IMR-90 (cell line): ENCODE results near the gene TMED6. TPM values are rescaled to one million over a fixed set of nuclear protein-coding genes. Genes with fewer than 3 reads are reported as not detected.

Source experiments
- ATAC-seq: fragments of 200-7000 bp; cut with Tn5 transposase; 2 replicates; pipeline ENCODE4 v1.9.1; 2020; ENCODE audit warnings: low read depth, mild to moderate bottlenecking, moderate library complexity
- BruUV-seq: library from RNA; stranded (reverse); fragments of 400-500 nt; replicated peaks from 2 replicates; lab custom pipeline; 2021; lab: Mats Ljungman, UMichigan
- CTCF ChIA-PET: fragments of 300-600 bp; formaldehyde crosslinking; extraction: SDS; loops from one replicate; lab custom pipeline; 2021; ENCODE audit warnings: antibody characterized with exemption; lab: Yijun Ruan, JAX
- POLR2A ChIA-PET: fragments of 300-600 bp; sonication (Branson Sonifier 250); formaldehyde crosslinking; loops from one replicate; lab custom pipeline; 2022; ENCODE audit warnings: antibody characterized with exemption; ENCODE audit not compliant: unreplicated experiment; lab: Charles Lee
- DNase-seq: peaks from one replicate; pipeline ENCODE4 v3.0.0; 2013
- H2AFZ ChIP-seq: replicated peaks from 2 replicates; pipeline ENCODE3; 2013; ENCODE audit warnings: low read length, mild to moderate bottlenecking; ENCODE audit not compliant: poor library complexity
- H2AK5ac ChIP-seq: 2 replicates; pipeline ENCODE4 v1.6.1; 2013; ENCODE audit warnings: low read depth, low read length, inconsistent platforms
- H2AK9ac ChIP-seq: replicated peaks from 2 replicates; pipeline ENCODE3; 2013; ENCODE audit warnings: mild to moderate bottlenecking, low read depth, low read length, moderate library complexity; ENCODE audit not compliant: poor library complexity
- H2BK120ac ChIP-seq: 2 replicates; pipeline ENCODE4 v1.6.1; 2013; ENCODE audit warnings: low read depth, low read length, inconsistent platforms
- H2BK15ac ChIP-seq: 3 replicates; pipeline ENCODE4 v1.6.1; 2013; ENCODE audit warnings: low read depth, low read length, inconsistent platforms
- H2BK20ac ChIP-seq: 2 replicates; pipeline ENCODE4 v1.6.1; 2013; ENCODE audit warnings: low read depth, mild to moderate bottlenecking, inconsistent platforms, low read length, moderate library complexity
- H2BK5ac ChIP-seq: 2 replicates; pipeline ENCODE4 v1.6.1; 2013; ENCODE audit warnings: mild to moderate bottlenecking, low read depth, low read length, inconsistent platforms; ENCODE audit not compliant: poor library complexity, severe bottlenecking
- H3K14ac ChIP-seq: replicated peaks from 2 replicates; pipeline ENCODE4 v1.6.1; 2013; ENCODE audit warnings: low read depth, low read length, inconsistent platforms
- H3K18ac ChIP-seq: 2 replicates; pipeline ENCODE4 v1.6.1; 2013; ENCODE audit warnings: low read depth, low read length, control low read depth
- H3K23ac ChIP-seq: 2 replicates; pipeline ENCODE4 v1.6.1; 2013; ENCODE audit warnings: low read depth, low read length, inconsistent platforms
- H3K27ac ChIP-seq: 2 replicates; pipeline ENCODE4 v1.5.1; 2013; ENCODE audit warnings: mild to moderate bottlenecking, control low read depth, low read length; ENCODE audit not compliant: insufficient read depth
- H3K27me3 ChIP-seq: 2 replicates; pipeline ENCODE4 v1.6.1; 2013; ENCODE audit warnings: low read length; ENCODE audit not compliant: control insufficient read depth, insufficient read depth
- H3K36me3 ChIP-seq: 2 replicates; pipeline ENCODE4 v1.6.1; 2013; ENCODE audit warnings: low read length, mixed read lengths; ENCODE audit not compliant: control insufficient read depth, insufficient read depth
- H3K4ac ChIP-seq: 2 replicates; pipeline ENCODE4 v1.6.1; 2013; ENCODE audit warnings: low read depth, low read length, inconsistent platforms
- H3K4me1 ChIP-seq: 2 replicates; pipeline ENCODE4 v1.6.1; 2013; ENCODE audit warnings: low read length, mixed read lengths; ENCODE audit not compliant: control insufficient read depth, insufficient read depth
- H3K4me2 ChIP-seq: 2 replicates; pipeline ENCODE4 v1.6.1; 2013; ENCODE audit warnings: low read depth, mild to moderate bottlenecking, control low read depth, low read length, moderate library complexity
- H3K4me3 ChIP-seq: 2 replicates; pipeline ENCODE4 v1.5.1; 2013; ENCODE audit warnings: low read depth, mild to moderate bottlenecking, control low read depth, low read length, moderate library complexity; ENCODE audit not compliant: insufficient read depth
- H3K56ac ChIP-seq: 2 replicates; pipeline ENCODE4 v1.6.1; 2013; ENCODE audit warnings: low read length, inconsistent platforms; ENCODE audit not compliant: insufficient read depth; ENCODE audit errors: extremely low read depth
- H3K79me1 ChIP-seq, 2 experiments: 2 replicates each; pipeline ENCODE4 v1.6.1; 2013; ENCODE audit warnings: low read length in 2 of 2, inconsistent platforms in 1 of 2, low read depth in 1 of 2
- H3K9ac ChIP-seq: 2 replicates; pipeline ENCODE4 v1.6.1; 2013; ENCODE audit warnings: low read depth, low read length, control low read depth
- H3K9me1 ChIP-seq: 2 replicates; pipeline ENCODE4 v1.6.1; 2013; ENCODE audit warnings: low read length, inconsistent platforms; ENCODE audit not compliant: insufficient read depth
- H3K9me3 ChIP-seq: 2 replicates; pipeline ENCODE4 v1.6.1; 2013; ENCODE audit warnings: low read length; ENCODE audit not compliant: control insufficient read depth, insufficient read depth
- H4K20me1 ChIP-seq: 2 replicates; pipeline ENCODE4 v1.6.1; 2013; ENCODE audit warnings: low read length, inconsistent platforms; ENCODE audit not compliant: insufficient read depth
- H4K5ac ChIP-seq: 2 replicates; pipeline ENCODE4 v1.6.1; 2013; ENCODE audit warnings: mild to moderate bottlenecking, low read depth, low read length, control low read depth
- H4K8ac ChIP-seq, 2 experiments: 2 replicates each; pipeline ENCODE4 v1.6.1; 2013; ENCODE audit warnings: low read depth in 2 of 2, low read length in 2 of 2, control low read depth in 1 of 2, inconsistent platforms in 1 of 2
- H4K91ac ChIP-seq: 2 replicates; pipeline ENCODE4 v1.6.1; 2013; ENCODE audit warnings: low read depth, low read length, inconsistent platforms; ENCODE audit not compliant: insufficient read depth
- CHD1 ChIP-seq: IDR thresholded peaks from 2 replicates; pipeline ENCODE4 v1.6.1; 2012; ENCODE audit warnings: low read depth, low read length, improper control_type of control experiment
- CTCF ChIP-seq: conservative IDR thresholded peaks from 2 replicates; pipeline ENCODE4 v1.5.1; 2012; ENCODE audit warnings: mild to moderate bottlenecking, low read depth, low read length, improper control_type of control experiment
- FOS ChIP-seq: fragments of 150-350 bp; IDR thresholded peaks from 2 replicates; pipeline ENCODE4 v1.6.1; 2016; ENCODE audit warnings: low read depth, low read length
- MAFK ChIP-seq: IDR thresholded peaks from 2 replicates; pipeline ENCODE4 v1.6.1; 2012; ENCODE audit warnings: low read depth, low read length, improper control_type of control experiment
- MXI1 ChIP-seq: IDR thresholded peaks from 2 replicates; pipeline ENCODE4 v1.6.1; 2012; ENCODE audit warnings: low read depth, mild to moderate bottlenecking, low read length, moderate library complexity, borderline replicate concordance
- NFE2L2 ChIP-seq: fragments of 150-350 bp; IDR thresholded peaks from 2 replicates; pipeline ENCODE4 v1.6.1; 2016; ENCODE audit warnings: low read depth, mild to moderate bottlenecking, low read length
- POLR2A ChIP-seq: IDR thresholded peaks from 2 replicates; pipeline ENCODE4 v1.6.1; 2012; ENCODE audit warnings: mild to moderate bottlenecking, low read depth, low read length
- RAD21 ChIP-seq: IDR thresholded peaks from 2 replicates; pipeline ENCODE4 v1.6.1; 2012; ENCODE audit warnings: low read length, improper control_type of control experiment
- RCOR1 ChIP-seq: IDR thresholded peaks from 2 replicates; pipeline ENCODE4 v1.6.1; 2012; ENCODE audit warnings: mild to moderate bottlenecking, low read length, improper control_type of control experiment; ENCODE audit not compliant: insufficient replicate concordance
- RFX5 ChIP-seq: IDR thresholded peaks from 2 replicates; pipeline ENCODE4 v1.8.0; 2012; ENCODE audit warnings: low read depth, mild to moderate bottlenecking, low read length, moderate library complexity
- SMC3 ChIP-seq: fragments of 150-350 bp; IDR thresholded peaks from 2 replicates; pipeline ENCODE4 v1.6.1; 2016; ENCODE audit warnings: low read depth, mild to moderate bottlenecking, antibody characterized with exemption, low read length, moderate library complexity
- WGBS, 2 experiments: methylation state at CpG; one replicate each; pipeline versions ENCODE4 v1.1.5 to v1.1.7; 2013; ENCODE audit warnings: missing lambda C conversion rate in 2 of 2; ENCODE audit not compliant: insufficient read length in 1 of 2; ENCODE audit errors: extremely low coverage in 2 of 2; 5-methylcytosine and 5-hydroxymethylcytosine counted together
- dilution Hi-C: fragments of 300-500 bp; cut with HindIII; formaldehyde crosslinking; loops from one replicate; pipeline ENCODE4 v1.14.3; 2018; ENCODE audit warnings: low sequenced_read_pairs; ENCODE audit not compliant: unreplicated experiment
- in situ Hi-C: fragments of 300-500 bp; cut with MboI; formaldehyde crosslinking; loops from 3 replicates; pipeline ENCODE4 v1.14.3; 2019; ENCODE audit warnings: low sequenced_read_pairs, inconsistent platforms, mixed read lengths
- intact Hi-C: fragments of 100-400 bp; cut with micrococcal nuclease; formaldehyde crosslinking; loops from 2 replicates; pipeline ENCODE4 v1.10.0; 2022
- polyA plus RNA-seq, 3 experiments: library from polyadenylated mRNA; depleted of rRNA; stranded (reverse); fragments of >200 nt; gene quantifications; 2 replicates each; pipeline ENCODE4 v1.2.3, GENCODE V29; 2012; ENCODE audit warnings: low replicate concordance in 1 of 3
- total RNA-seq: library from RNA; depleted of rRNA; stranded (reverse); fragments of >200 nt; gene quantifications from 2 replicates; pipeline ENCODE4 v1.2.3, GENCODE V29; 2012
- TF ChIP-seq, protein P1 (sequence below): fragments of 150-350 bp; IDR thresholded peaks from 2 replicates; pipeline ENCODE4 v1.6.1; 2016; ENCODE audit warnings: low read depth, mild to moderate bottlenecking, low read length, moderate library complexity, borderline replicate concordance

Gene TMED6
- total and polyA plus RNA-seq, 2 of the 4 experiments (the other 2 are of a cell fraction), result 0.10 TPM; not detected in 1

GRCh38 chr16:69327585-69328310, 23.8 kb downstream of the TMED6 start:
- Histone ChIP-seq H3K14ac (no peak overlapping the region), H2AK9ac (no peak overlapping the region), H3K4me2 (no peak overlapping the region), H3K9me3 (no peaks in the 10 kb centered on the region), H3K4me1 (peaks cover 12% of the 10 kb centered on the region), H4K8ac (no peak overlapping the region), H3K9ac (no peak overlapping the region), H3K36me3 (peaks cover 44% of the 10 kb centered on the region), H4K20me1 (peaks cover 61% of the 10 kb centered on the region), H2BK20ac (no peak overlapping the region), H2AK5ac (no peak overlapping the region), H4K91ac (no peak overlapping the region), H3K27ac (no peak overlapping the region), H3K4ac (no peak overlapping the region), H3K56ac (no peak overlapping the region), H4K5ac (no peak overlapping the region), H3K18ac (no peak overlapping the region), H2BK120ac (no peak overlapping the region), H3K9me1 (peaks cover 10% of the 10 kb centered on the region), H3K79me1 (peaks cover 37 to 76% of the 10 kb centered on the region in 2 experiments), H3K23ac (no peak overlapping the region), H2AFZ (no peak overlapping the region), H2BK5ac (no peak overlapping the region), H2BK15ac (no peak overlapping the region), H3K27me3 (no peaks in the 10 kb centered on the region), H3K4me3 (no peak overlapping the region)
- dilution Hi-C loops, result no loop called here
- no peak for DNase-seq
- in situ Hi-C loops, result no loop called here
- intact Hi-C loops, result no loop called here
- no peak for TF ChIP-seq FOS
- TF ChIP-seq RCOR1, result no peak
- no peak for TF ChIP-seq MAFK
- TF ChIP-seq RFX5, result no peak
- no peak for TF ChIP-seq SMC3
- TF ChIP-seq CHD1, result no peak
- TF ChIP-seq NFE2L2, result no peak
- TF ChIP-seq CTCF, result no peak
- no peak for TF ChIP-seq POLR2A
- TF ChIP-seq, protein P1, sequence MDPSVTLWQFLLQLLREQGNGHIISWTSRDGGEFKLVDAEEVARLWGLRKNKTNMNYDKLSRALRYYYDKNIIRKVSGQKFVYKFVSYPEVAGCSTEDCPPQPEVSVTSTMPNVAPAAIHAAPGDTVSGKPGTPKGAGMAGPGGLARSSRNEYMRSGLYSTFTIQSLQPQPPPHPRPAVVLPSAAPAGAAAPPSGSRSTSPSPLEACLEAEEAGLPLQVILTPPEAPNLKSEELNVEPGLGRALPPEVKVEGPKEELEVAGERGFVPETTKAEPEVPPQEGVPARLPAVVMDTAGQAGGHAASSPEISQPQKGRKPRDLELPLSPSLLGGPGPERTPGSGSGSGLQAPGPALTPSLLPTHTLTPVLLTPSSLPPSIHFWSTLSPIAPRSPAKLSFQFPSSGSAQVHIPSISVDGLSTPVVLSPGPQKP, result no peak
- TF ChIP-seq MXI1, result no peak
- TF ChIP-seq RAD21, result no peak
- ChIA-PET POLR2A (no interaction called here), CTCF (no interaction called here)
- BruUV-seq, result no TSS peak
- no peak for ATAC-seq
- 93% methylated on average over 3 of the region's 14 CpGs; no CpG with 5 or more reads in 1 of the 2 experiments for WGBS, 2 experiments
